Occipital lobe (tissue), 2 donors: ENCODE data around the gene KCTD2. TPM values are rescaled to one million over a fixed set of nuclear protein-coding genes. Genes with fewer than 3 reads are reported as not detected.

Experiments
- small RNA-seq: library from RNA; depleted of rRNA; stranded (forward); fragments of <200 nt; gene quantifications from one replicate; pipeline ENCODE3, GENCODE V24; 2014
- total RNA-seq: library from RNA; depleted of rRNA; stranded (reverse); fragments of >200 nt; gene quantifications from one replicate; pipeline ENCODE4 v1.2.3, GENCODE V29; 2014

The KCTD2 gene
- total RNA-seq, 1 donor from 2014 or later: 30.4 TPM

Small RNAs within 50 kb of the gene (small RNA-seq; reads per million reads assigned to genes)
- gene AC111186.1 (not detected), gene RF00019 (not detected), gene RN7SL573P (not detected), gene RNU6-362P (not detected)

Other genes with a start within 250 kb of the KCTD2 start
- gene GRIN2C, start 187.3 kb upstream of the KCTD2 start, total RNA-seq: 0.47 TPM
- 3.1 TPM for gene FDXR, start 174.2 kb upstream of the KCTD2 start, total RNA-seq
- 0.16 TPM for gene FADS6, start 153.6 kb upstream of the KCTD2 start, total RNA-seq
- gene USH1G, start 124.0 kb upstream of the KCTD2 start, total RNA-seq: 0.16 TPM
- gene OTOP2, start 123.0 kb upstream of the KCTD2 start, total RNA-seq: not detected
- not detected for gene OTOP3, start 111.3 kb upstream of the KCTD2 start, total RNA-seq
- gene HID1, start 74.5 kb upstream of the KCTD2 start, total RNA-seq: 13.7 TPM
- gene CDR2L, start 59.6 kb upstream of the KCTD2 start, total RNA-seq: 4.5 TPM
- 8.0 TPM for gene MRPL58, start 34.6 kb upstream of the KCTD2 start, total RNA-seq
- 100 TPM for gene ATP5PD, start 256 bp upstream of the KCTD2 start, total RNA-seq
- 1.4 TPM for gene SLC16A5, start 40.7 kb downstream of the KCTD2 start, total RNA-seq
- 3.0 TPM for gene ARMC7, start 62.7 kb downstream of the KCTD2 start, total RNA-seq
- 18.1 TPM for gene NT5C, start 84.5 kb downstream of the KCTD2 start, total RNA-seq
- 548 TPM for gene JPT1, start 107.3 kb downstream of the KCTD2 start, total RNA-seq
- 264 TPM for gene SUMO2, start 135.7 kb downstream of the KCTD2 start, total RNA-seq
- gene NUP85, start 158.5 kb downstream of the KCTD2 start, total RNA-seq: 25.1 TPM
- gene GGA3, start 214.4 kb downstream of the KCTD2 start, total RNA-seq: 17.6 TPM
- 29.5 TPM for gene MRPS7, start 214.7 kb downstream of the KCTD2 start, total RNA-seq
- gene MIF4GD, start 224.0 kb downstream of the KCTD2 start, total RNA-seq: 5.0 TPM
- gene SLC25A19, start 242.2 kb downstream of the KCTD2 start, total RNA-seq: 4.4 TPM